ENCODE data around the gene NCBP3. TPM values are rescaled to one million over a fixed set of nuclear protein-coding genes. Genes with fewer than 3 reads are reported as not detected.
"Not testable (repeated sequence)": the region's sequence is repeated elsewhere in the genome, so short reads cannot be mapped to it uniquely, and the experiment has no call there.

The NCBP3 gene
- polyA plus RNA-seq, 1 experiment, result 9.7 TPM

- H3K27me3 ChIP-seq (ENCODE audit: control insufficient read depth, insufficient read depth, low read length), result no peaks in the 10 kb centered on the region
- CTCF ChIA-PET, result interaction anchor here (1.6 kb wide), 1 partner anchor 57 kb away, joined by 7 read pairs; no protein-coding TSS in a partner anchor
- TF ChIP-seq CTCF (IDR thresholded peaks at IDR 0.05; ENCODE audit: insufficient read depth, low read depth, low read length), result no peak
- DNase-seq (ENCODE audit: low read depth), result no peak
- H3K4me3 ChIP-seq (ENCODE audit: low read depth, low read length), result no peak overlapping the region
- no peaks in the 10 kb centered on the region for H3K36me3 ChIP-seq (ENCODE audit: control insufficient read depth, insufficient read depth, low read length)
- POLR2A ChIA-PET, result no interaction called here
Measured at GRCh38 chr17:3794557-3795389, 51.3 kb downstream of the NCBP3 start.

GRCh38 chr17:3794152-3794551, 51.9 kb downstream of the NCBP3 start:
- CTCF ChIA-PET; H3K4me3 ChIP-seq (ENCODE audit: low read depth, low read length); DNase-seq (ENCODE audit: low read depth); H3K27me3 ChIP-seq (ENCODE audit: control insufficient read depth, insufficient read depth, low read length); H3K36me3 ChIP-seq (ENCODE audit: control insufficient read depth, insufficient read depth, low read length); POLR2A ChIA-PET: not testable (repeated sequence)

DNA sequence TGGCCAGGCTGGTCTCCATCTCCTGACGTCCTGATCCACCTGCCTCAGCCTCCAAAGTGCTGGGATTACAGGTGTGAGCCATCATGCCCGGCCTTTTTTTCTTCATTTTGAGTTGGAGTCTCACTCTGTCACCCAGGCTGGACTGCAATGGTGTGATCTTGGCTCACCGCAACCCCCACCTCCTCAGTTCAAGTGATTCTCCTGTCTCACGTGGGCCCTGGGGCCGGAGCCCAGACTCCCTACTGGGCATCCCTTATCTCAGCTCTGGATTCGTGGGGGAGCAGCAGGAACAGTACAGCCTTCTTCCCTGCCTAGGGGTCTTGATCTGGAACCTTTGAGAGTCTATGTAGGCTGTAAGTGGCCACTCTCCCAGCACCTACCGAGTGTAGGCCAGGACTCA, 52.8 kb downstream of the NCBP3 start:
- POLR2A ChIA-PET, result interaction anchor here (0.6 kb wide), 1 partner anchor 1282 kb away, joined by 6 read pairs; the partner anchor contains the start of gene METTL16
- not testable (repeated sequence) for H3K27me3 ChIP-seq (ENCODE audit: control insufficient read depth, insufficient read depth, low read length); H3K36me3 ChIP-seq (ENCODE audit: control insufficient read depth, insufficient read depth, low read length); H3K4me3 ChIP-seq (ENCODE audit: low read depth, low read length); DNase-seq (ENCODE audit: low read depth)
- CTCF ChIA-PET, result interaction anchor here (0.9 to 1.5 kb wide), 2 partner anchors 12 to 58 kb away, joined by 3 to 4 read pairs; no protein-coding TSS in a partner anchor

- Histone ChIP-seq H3K36me3 (ENCODE audit: control insufficient read depth, insufficient read depth, low read length) (no peaks in the 10 kb centered on the region), H3K4me3 (ENCODE audit: low read depth, low read length) (no peak overlapping the region), H3K27me3 (ENCODE audit: control insufficient read depth, insufficient read depth, low read length) (no peaks in the 10 kb centered on the region)
- no peak for TF ChIP-seq CTCF (IDR thresholded peaks at IDR 0.05; ENCODE audit: insufficient read depth, low read depth, low read length)
- DNase-seq (ENCODE audit: low read depth), result no peak
- ChIA-PET POLR2A (interaction anchor here (0.6 kb wide), 1 partner anchor 1281 kb away, joined by 6 read pairs; the partner anchor contains the start of gene METTL16), CTCF (interaction anchor here (0.9 to 1.5 kb wide), 2 partner anchors 12 to 57 kb away, joined by 3 to 4 read pairs; no protein-coding TSS in a partner anchor)
Measured at GRCh38 chr17:3792481-3792880, 53.6 kb downstream of the NCBP3 start.

DNA sequence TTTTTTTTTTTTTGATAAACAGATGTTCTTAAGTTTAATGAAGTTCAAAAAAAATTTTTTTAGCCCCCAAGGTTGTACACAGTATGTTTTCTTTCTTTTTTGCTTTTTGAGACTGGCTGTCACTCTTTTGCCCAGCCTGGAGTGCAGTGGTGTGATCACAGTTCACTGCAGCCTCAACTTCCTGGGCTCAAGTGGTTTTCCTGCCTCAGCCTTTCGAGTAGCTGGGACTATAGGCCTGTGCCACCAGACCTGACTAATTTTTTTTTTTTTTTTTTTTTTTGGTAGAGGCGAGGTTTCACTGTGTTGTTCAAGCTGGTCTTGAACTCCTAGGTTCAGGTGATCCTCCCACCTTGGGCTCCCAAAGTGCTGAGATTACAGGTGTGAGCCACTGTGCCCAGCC, 57.8 kb downstream of the NCBP3 start:
- POLR2A ChIA-PET, result no interaction called here
- no peak for DNase-seq (ENCODE audit: low read depth)
- no peak for TF ChIP-seq CTCF (IDR thresholded peaks at IDR 0.05; ENCODE audit: insufficient read depth, low read depth, low read length)
- no peak overlapping the region for H3K4me3 ChIP-seq (ENCODE audit: low read depth, low read length)
- CTCF ChIA-PET, result interaction anchor here (0.7 to 2.6 kb wide), 3 partner anchors 8 to 51 kb away, joined by 3 to 7 read pairs (median 4); no protein-coding TSS in a partner anchor
- no peaks in the 10 kb centered on the region for H3K27me3 ChIP-seq (ENCODE audit: control insufficient read depth, insufficient read depth, low read length)
- H3K36me3 ChIP-seq (ENCODE audit: control insufficient read depth, insufficient read depth, low read length), result no peaks in the 10 kb centered on the region

- CTCF ChIA-PET; DNase-seq (ENCODE audit: low read depth); H3K4me3 ChIP-seq (ENCODE audit: low read depth, low read length); POLR2A ChIA-PET; H3K36me3 ChIP-seq (ENCODE audit: control insufficient read depth, insufficient read depth, low read length); H3K27me3 ChIP-seq (ENCODE audit: control insufficient read depth, insufficient read depth, low read length): not testable (repeated sequence)
Measured at GRCh38 chr17:3785323-3785722, 60.7 kb downstream of the NCBP3 start.
